ENCODE results near the gene DNAJB8.

GRCh38 chr3:128445357-128445756 lies 21.3 kb downstream of the DNAJB8 start:
- TF ChIP-seq CTCF (IDR thresholded peaks at IDR 0.05; ENCODE audit: low read depth, low read length, missing input control) (no peak), TAF1 (conservative IDR thresholded peaks at IDR 0.05) (no peak), EGR1 (IDR thresholded peaks at IDR 0.05; ENCODE audit: low read depth in 2 of 2) (no peak), RAD21 (IDR thresholded peaks at IDR 0.05) (no peak), YY1 (IDR thresholded peaks at IDR 0.05) (no peak), MAX (IDR thresholded peaks at IDR 0.05) (no peak)
